Activated naive CD8-positive, alpha-beta T cell treated with anti-CD3 and anti-CD28 coated beads, Interleukin-2, amount 50 U/mL, for 24 hours (primary cell): Measurements from ENCODE around the gene IFT172.
"Not testable (repeated sequence)": the region's sequence is repeated elsewhere in the genome, so short reads cannot be mapped to it uniquely, and the experiment has no call there.

ENCODE experiments used
- ATAC-seq: fragments of 150-1000 bp; cut with Tn5 transposase; one replicate; pipeline ENCODE4 v1.10.0; 2021
- DNase-seq: peaks from one replicate; pipeline ENCODE4 v3.0.0; 2021
- H3K27ac Mint-ChIP-seq: one replicate; pipeline ENCODE4 v1.8.0; 2021; ENCODE audit warnings: mild to moderate bottlenecking, mixed read lengths
- H3K27me3 Mint-ChIP-seq: one replicate; pipeline ENCODE4 v1.8.0; 2021; ENCODE audit warnings: mixed read lengths
- H3K36me3 Mint-ChIP-seq: one replicate; pipeline ENCODE4 v1.8.0; 2021; ENCODE audit warnings: low read depth, mixed read lengths
- H3K4me1 Mint-ChIP-seq: one replicate; pipeline ENCODE4 v1.8.0; 2021; ENCODE audit warnings: mixed read lengths
- H3K4me3 Mint-ChIP-seq: one replicate; pipeline ENCODE4 v1.8.0; 2021; ENCODE audit warnings: mild to moderate bottlenecking, moderate library complexity, mixed read lengths
- H3K9me3 Mint-ChIP-seq: one replicate; pipeline ENCODE4 v1.8.0; 2021; ENCODE audit warnings: mixed read lengths

Gene IFT172

GRCh38 chr2:27448381-27448780 lies 41.2 kb downstream of the IFT172 start:
- no peaks in the 10 kb centered on the region for H3K27me3 Mint-ChIP-seq
- H3K9me3 Mint-ChIP-seq, result no peaks in the 10 kb centered on the region
- no peak for DNase-seq
- peaks cover 1% of the 10 kb centered on the region for H3K36me3 Mint-ChIP-seq
- peaks cover 8% of the 10 kb centered on the region for H3K4me1 Mint-ChIP-seq
- ATAC-seq, result no peak
- no peak overlapping the region for H3K4me3 Mint-ChIP-seq
- no peak overlapping the region for H3K27ac Mint-ChIP-seq

DNA sequence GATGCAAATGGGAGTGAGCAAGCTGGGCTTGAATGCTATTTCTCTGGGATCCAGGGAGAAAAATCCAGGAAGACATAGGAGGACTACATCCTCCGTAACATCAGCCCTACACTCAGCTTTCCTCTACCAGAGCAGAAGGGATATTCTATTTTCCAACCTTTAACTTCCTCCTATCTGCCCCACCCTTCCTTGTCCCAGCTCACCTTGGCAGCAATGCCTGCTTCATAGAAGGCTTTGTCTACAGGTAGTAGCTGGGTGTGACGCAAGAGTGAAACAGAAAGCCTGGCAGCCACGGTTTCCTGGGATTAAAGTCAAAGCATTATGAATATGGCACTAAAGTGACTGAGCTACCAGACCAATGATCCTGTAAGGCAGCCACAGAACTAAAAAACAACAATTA lies 43.5 kb downstream of the IFT172 start:
- Mint-ChIP-seq H3K27ac (no peak overlapping the region), H3K9me3 (no peaks in the 10 kb centered on the region), H3K4me3 (no peak overlapping the region), H3K4me1 (peaks cover 6% of the 10 kb centered on the region), H3K36me3 (peaks cover 8% of the 10 kb centered on the region), H3K27me3 (no peaks in the 10 kb centered on the region)
- no peak for DNase-seq
- no peak for ATAC-seq

GRCh38 chr2:27445615-27446014 lies 43.9 kb downstream of the IFT172 start:
- DNase-seq, result no peak
- Mint-ChIP-seq H3K4me1 (peaks cover 4% of the 10 kb centered on the region), H3K4me3 (no peak overlapping the region), H3K36me3 (peaks cover 12% of the 10 kb centered on the region), H3K27ac (no peak overlapping the region), H3K9me3 (no peaks in the 10 kb centered on the region), H3K27me3 (no peaks in the 10 kb centered on the region)
- no peak for ATAC-seq

GRCh38 chr2:27445155-27445554 lies 44.4 kb downstream of the IFT172 start:
- DNase-seq, result no peak
- no peak overlapping the region for H3K27ac Mint-ChIP-seq
- H3K36me3 Mint-ChIP-seq, result peaks cover 17% of the 10 kb centered on the region
- H3K27me3 Mint-ChIP-seq, result no peaks in the 10 kb centered on the region
- no peaks in the 10 kb centered on the region for H3K9me3 Mint-ChIP-seq
- no peak for ATAC-seq
- H3K4me1 Mint-ChIP-seq, result peaks cover 4% of the 10 kb centered on the region
- no peak overlapping the region for H3K4me3 Mint-ChIP-seq

- peaks cover 4% of the 10 kb centered on the region for H3K4me1 Mint-ChIP-seq
- no peak overlapping the region for H3K27ac Mint-ChIP-seq
- ATAC-seq (no peak), DNase-seq (no peak)
- peaks cover 29% of the 10 kb centered on the region for H3K36me3 Mint-ChIP-seq
- no peak overlapping the region for H3K4me3 Mint-ChIP-seq
- H3K27me3 Mint-ChIP-seq, result no peaks in the 10 kb centered on the region
- H3K9me3 Mint-ChIP-seq, result no peaks in the 10 kb centered on the region
Measured at GRCh38 chr2:27442920-27443282, 46.6 kb downstream of the IFT172 start.

GRCh38 chr2:27441958-27442919 lies 47.3 kb downstream of the IFT172 start, which contains the start of gene KRTCAP3:
Gene KRTCAP3 (plus strand): TSS chr2:27442381. CDS start chr2:27442413, 32 bp downstream.
- Mint-ChIP-seq H3K4me1 (peaks cover 4% of the 10 kb centered on the region), H3K27ac (no peak within 1 kb of the TSS), H3K36me3 (peaks cover 30% of the 10 kb centered on the region), H3K27me3 (no peaks in the 10 kb centered on the region), H3K4me3 (no peak within 1 kb of the TSS), H3K9me3 (no peaks in the 10 kb centered on the region)
- DNase-seq (peak; percentile 36), ATAC-seq (peak; percentile 25)

- Mint-ChIP-seq H3K27ac (no peak overlapping the region), H3K4me3 (no peak overlapping the region), H3K4me1 (peaks cover 3% of the 10 kb centered on the region), H3K9me3 (no peaks in the 10 kb centered on the region), H3K27me3 (no peaks in the 10 kb centered on the region), H3K36me3 (peaks cover 30% of the 10 kb centered on the region)
- ATAC-seq, result peak; percentile 31
- no peak for DNase-seq
Measured at GRCh38 chr2:27441226-27441926, 48.2 kb downstream of the IFT172 start.

- Mint-ChIP-seq H3K4me3 (no peak overlapping the region), H3K36me3 (peaks cover 35% of the 10 kb centered on the region)
Measured at GRCh38 chr2:27435628-27436027, 53.9 kb downstream of the IFT172 start.

DNA sequence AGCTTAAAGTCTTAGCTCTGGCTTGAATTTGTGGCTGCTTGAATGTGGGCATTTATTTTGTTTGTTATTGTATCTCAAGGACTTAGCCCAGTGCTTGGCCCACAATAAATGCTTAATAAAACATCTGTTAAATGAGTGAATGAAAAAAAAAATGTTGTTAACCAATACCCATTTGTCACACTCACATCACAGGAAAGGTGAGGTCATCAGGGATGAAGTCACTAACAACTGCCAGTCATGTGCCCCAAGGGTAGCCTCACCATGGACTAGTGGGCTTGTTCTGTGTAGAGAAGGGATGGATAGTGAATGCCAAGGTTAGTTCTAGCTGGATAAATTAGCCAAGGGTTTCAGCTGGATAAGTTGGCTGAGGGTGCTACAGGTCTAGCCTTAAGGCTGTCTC lies 58.1 kb downstream of the IFT172 start:
- H3K4me3 Mint-ChIP-seq, result peak overlapping the region; percentile 62
- no peaks in the 10 kb centered on the region for H3K27me3 Mint-ChIP-seq
- peaks cover 17% of the 10 kb centered on the region for H3K36me3 Mint-ChIP-seq
- no peaks in the 10 kb centered on the region for H3K9me3 Mint-ChIP-seq
- peaks cover 43% of the 10 kb centered on the region for H3K4me1 Mint-ChIP-seq
- ATAC-seq, result no peak
- H3K27ac Mint-ChIP-seq, result peak overlapping the region; percentile 99
- peak; percentile 36 for DNase-seq

More at GRCh38 chr2:27435628-27436027, 53.9 kb downstream of the IFT172 start:
- ATAC-seq (no peak), DNase-seq (no peak)
- no peaks in the 10 kb centered on the region for H3K27me3 Mint-ChIP-seq
- H3K27ac Mint-ChIP-seq, result no peak overlapping the region
- H3K9me3 Mint-ChIP-seq, result no peaks in the 10 kb centered on the region
- peaks cover 20% of the 10 kb centered on the region for H3K4me1 Mint-ChIP-seq

- peak overlapping the region; percentile 98 for H3K4me3 Mint-ChIP-seq
- no peaks in the 10 kb centered on the region for H3K27me3 Mint-ChIP-seq
- H3K36me3 Mint-ChIP-seq, result peaks cover 8% of the 10 kb centered on the region
- H3K9me3 Mint-ChIP-seq, result no peaks in the 10 kb centered on the region
- DNase-seq, result peak; percentile 82
- peaks cover 43% of the 10 kb centered on the region for H3K4me1 Mint-ChIP-seq
- ATAC-seq, result peak; percentile 82
- H3K27ac Mint-ChIP-seq, result peak overlapping the region; percentile 99
Measured at GRCh38 chr2:27428978-27429541, 60.5 kb downstream of the IFT172 start.

- ATAC-seq (peak; percentile 88), DNase-seq (peak; percentile 96)
- peak within 1 kb of the TSS; percentile 99 for H3K27ac Mint-ChIP-seq
- H3K27me3 Mint-ChIP-seq, result no peaks in the 10 kb centered on the region
- H3K4me3 Mint-ChIP-seq, result peak within 1 kb of the TSS; percentile 98
- H3K36me3 Mint-ChIP-seq, result peaks cover 4% of the 10 kb centered on the region
- peaks cover 42% of the 10 kb centered on the region for H3K4me1 Mint-ChIP-seq
- H3K9me3 Mint-ChIP-seq, result no peaks in the 10 kb centered on the region
Measured at GRCh38 chr2:27428213-27428977, 61.1 kb downstream of the IFT172 start, which contains the start of gene NRBP1. Gene NRBP1 (plus strand): TSS chr2:27428631. CDS start chr2:27433274, 4,643 bp downstream.

DNA sequence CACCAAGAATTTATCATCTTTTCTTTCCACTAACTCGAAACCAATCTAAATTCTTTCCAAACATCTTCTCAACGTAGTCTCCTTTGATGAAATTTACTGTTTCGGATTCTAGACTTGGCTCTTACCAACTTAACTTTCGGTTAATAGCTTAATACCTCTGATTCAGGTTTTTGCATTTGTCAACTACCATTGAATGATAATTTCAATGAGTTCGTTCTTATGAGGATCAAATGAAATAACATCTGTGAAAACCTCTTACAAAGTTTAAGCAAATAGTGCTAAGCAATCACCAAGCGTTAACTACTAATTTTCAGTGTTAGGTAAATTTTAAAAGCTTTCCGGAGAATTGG lies 61.7 kb downstream of the IFT172 start:
- Mint-ChIP-seq H3K4me1 (peaks cover 38% of the 10 kb centered on the region), H3K4me3 (peak overlapping the region; percentile 98), H3K9me3 (no peaks in the 10 kb centered on the region), H3K36me3 (no peaks in the 10 kb centered on the region), H3K27ac (peak overlapping the region; percentile 91), H3K27me3 (no peaks in the 10 kb centered on the region)
- no peak for DNase-seq
- no peak for ATAC-seq

GRCh38 chr2:27425039-27425438 lies 64.5 kb downstream of the IFT172 start:
- peaks cover 16% of the 10 kb centered on the region for H3K4me1 Mint-ChIP-seq
- DNase-seq, H3K9me3 Mint-ChIP-seq, H3K4me3 Mint-ChIP-seq, H3K36me3 Mint-ChIP-seq, H3K27ac Mint-ChIP-seq, H3K27me3 Mint-ChIP-seq, ATAC-seq: not testable (repeated sequence)

- Mint-ChIP-seq H3K36me3 (no peaks in the 10 kb centered on the region), H3K4me3 (no peak overlapping the region), H3K9me3 (no peaks in the 10 kb centered on the region), H3K27ac (no peak overlapping the region), H3K4me1 (peaks cover 5% of the 10 kb centered on the region), H3K27me3 (no peaks in the 10 kb centered on the region)
- no peak for ATAC-seq
- DNase-seq, result no peak
Measured at GRCh38 chr2:27422958-27423357, 66.6 kb downstream of the IFT172 start.
